ENCODE data around the gene CEP128.
A peak's percentile ranks its signal among the peaks of the same experiment; 100 is the strongest.

The CEP128 gene

GRCh38 chr14:80477388-80478160 lies 464.0 kb downstream of the CEP128 start:
- peak; percentile 63 for DNase-seq (ENCODE audit: low read depth)

DNA sequence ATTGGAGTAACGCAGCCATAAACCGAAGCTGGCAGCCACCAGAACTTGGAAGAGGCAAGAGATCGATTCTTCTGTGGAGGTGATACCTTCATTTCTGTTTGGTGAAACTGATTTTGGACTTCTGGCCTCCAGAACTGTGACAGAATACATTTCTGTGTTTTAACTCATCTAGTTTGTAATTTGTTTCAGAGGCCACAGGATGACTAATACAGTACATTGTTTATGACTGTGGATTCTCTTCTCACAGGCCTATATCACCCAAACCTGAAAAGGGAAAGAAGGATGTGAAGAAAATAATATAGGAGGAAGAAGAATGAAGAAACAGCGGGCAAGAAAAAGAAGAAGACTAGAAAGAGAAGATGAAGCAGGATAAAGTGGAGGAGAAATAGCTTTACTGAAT lies 466.5 kb downstream of the CEP128 start:
- peak; percentile 68 for DNase-seq (ENCODE audit: low read depth)

DNA sequence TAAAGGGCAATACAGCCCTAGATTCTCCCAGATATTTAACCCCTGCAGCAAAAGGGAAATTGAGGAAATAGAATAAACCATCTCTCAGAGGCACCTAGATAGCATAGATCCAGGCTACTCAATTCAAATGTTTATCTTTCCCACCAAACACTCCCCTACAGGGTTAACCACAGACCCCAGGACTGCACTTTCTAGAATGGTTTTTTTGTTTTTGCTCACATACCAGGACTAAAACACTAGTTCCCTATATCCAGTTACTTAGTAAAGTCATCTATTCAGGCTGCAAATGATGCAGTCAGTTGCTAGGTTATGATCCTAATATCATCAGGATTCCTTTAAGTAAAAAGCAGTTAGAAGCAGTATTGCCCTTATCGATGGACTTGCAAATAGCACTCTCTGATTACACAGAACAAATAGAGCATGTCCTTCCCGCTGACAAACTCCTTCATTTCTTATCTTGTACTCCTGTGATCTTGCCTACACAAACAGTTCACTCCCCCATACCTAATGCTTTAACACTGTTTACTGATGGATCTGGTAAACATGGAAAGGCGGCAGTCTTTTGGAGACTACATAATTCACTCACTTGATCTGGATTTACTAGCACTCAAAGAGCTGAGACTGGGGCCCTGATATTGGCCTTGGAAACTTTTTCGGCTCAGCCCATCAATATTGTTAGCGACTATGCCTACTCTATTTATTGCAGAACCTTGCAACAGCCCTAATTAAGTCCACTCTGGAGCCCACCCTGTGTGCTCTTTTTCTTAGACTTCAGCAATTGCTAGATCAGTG lies 473.0 kb downstream of the CEP128 start:
- DNase-seq (ENCODE audit: low read depth) = no peak

- DNase-seq (ENCODE audit: low read depth) = no peak
Observed at GRCh38 chr14:80465546-80466220, 475.9 kb downstream of the CEP128 start.

GRCh38 chr14:80464531-80465149 lies 476.9 kb downstream of the CEP128 start:
- DNase-seq (ENCODE audit: low read depth) = no peak

- DNase-seq (ENCODE audit: low read depth) = peak; percentile 52
Observed at GRCh38 chr14:80456209-80456608, 485.3 kb downstream of the CEP128 start.

DNA sequence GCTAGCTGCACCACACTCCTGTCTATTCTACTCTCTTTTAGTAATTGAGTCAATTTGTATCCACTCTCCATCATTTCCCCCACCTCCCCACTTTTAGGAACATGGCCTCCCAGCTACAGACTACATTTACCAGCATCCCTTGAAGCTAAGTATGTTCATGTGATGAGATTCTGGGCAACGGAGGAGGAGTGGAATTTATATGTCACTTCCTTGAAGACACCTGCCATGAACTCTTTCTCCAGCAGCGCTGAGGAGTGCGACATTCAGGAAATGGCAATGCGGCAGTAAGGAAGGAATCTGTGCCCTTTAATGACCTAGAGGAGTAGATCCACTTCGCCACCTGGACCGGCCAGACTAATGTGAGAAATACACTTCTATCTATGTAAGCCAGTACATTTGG lies 486.5 kb downstream of the CEP128 start:
- DNase-seq (ENCODE audit: low read depth) = no peak

- DNase-seq (ENCODE audit: low read depth) = no peak
Observed at GRCh38 chr14:80448267-80448666, 493.3 kb downstream of the CEP128 start.

DNA sequence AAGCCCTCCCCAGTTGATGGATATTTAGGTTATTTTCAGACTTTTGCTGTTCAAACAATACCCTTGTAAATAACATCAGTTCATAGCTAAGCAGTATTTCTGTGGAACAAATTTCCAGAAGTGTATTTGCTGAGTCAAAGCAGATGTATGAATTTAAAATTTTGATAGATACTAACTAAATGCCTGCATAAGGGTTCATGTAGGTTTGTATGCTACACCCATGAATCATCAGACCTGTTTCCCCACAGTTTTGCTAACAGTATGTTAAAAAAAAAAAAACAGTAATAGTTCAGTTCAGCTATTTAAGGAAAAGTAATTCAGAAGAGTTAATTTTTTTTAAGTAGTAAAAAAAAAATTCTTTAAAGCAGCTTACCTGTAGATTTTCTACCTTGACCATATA lies 494.1 kb downstream of the CEP128 start:
- DNase-seq (ENCODE audit: low read depth) = peak; percentile 15

All from EH (cell line).